Fibroblast of villous mesenchyme (primary cell): Measurements from ENCODE around the gene BLOC1S5. TPM values are rescaled to one million over a fixed set of nuclear protein-coding genes. Genes with fewer than 3 reads are reported as not detected.

Source experiments
- DNase-seq: peaks from one replicate; pipeline ENCODE4 v3.0.0-alpha.2; 2010; ENCODE audit warnings: low read depth
- H3K4me3 ChIP-seq: 2 replicates; pipeline ENCODE4 v1.5.1; 2011; ENCODE audit warnings: low read depth, mild to moderate bottlenecking, low read length
- CTCF ChIP-seq: IDR thresholded peaks from 2 replicates; pipeline ENCODE4 v1.5.1; 2012; ENCODE audit warnings: low read depth, mild to moderate bottlenecking, low read length; ENCODE audit not compliant: insufficient read depth
- total RNA-seq: library from RNA; depleted of rRNA; stranded (reverse); fragments of >200 nt; gene quantifications from 2 replicates; pipeline ENCODE4 v1.2.3, GENCODE V29; 2012

Gene BLOC1S5
- total RNA-seq: 7.1 and 11.2 TPM in 2 replicates

GRCh38 chr6:8063761-8064637 lies at the start of gene BLOC1S5:
Gene BLOC1S5 (minus strand): TSS chr6:8064389. CDS start chr6:8064376, 13 bp downstream.
- TF ChIP-seq CTCF: no peak
- peak; percentile 98 for DNase-seq
- H3K4me3 ChIP-seq: peak within 1 kb of the TSS; percentile 89

DNA sequence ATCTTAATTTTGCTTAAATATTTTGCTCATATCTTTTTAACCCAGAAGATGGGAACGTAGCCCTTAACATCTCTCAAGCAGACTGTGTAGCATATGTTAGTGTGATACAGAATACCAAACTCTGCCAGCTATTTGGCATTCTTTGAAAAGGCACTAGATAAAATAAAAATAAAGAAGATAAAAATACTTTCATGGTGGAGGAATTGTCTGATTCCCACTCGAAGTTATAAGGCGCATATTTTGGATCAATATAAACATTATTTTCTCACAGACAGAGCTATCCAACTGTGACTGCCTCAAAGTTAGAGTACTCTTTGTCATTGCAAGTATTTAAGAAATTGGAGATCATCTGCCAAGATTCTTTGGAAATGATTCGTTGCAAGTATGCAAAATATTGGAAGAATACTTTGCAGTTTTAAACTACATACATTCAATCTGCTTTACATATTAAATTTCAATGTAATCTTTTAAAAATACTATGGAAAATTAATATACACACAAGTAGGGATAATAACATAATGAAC lies 49.0 kb upstream of the BLOC1S5 start:
- no peak for TF ChIP-seq CTCF
- H3K4me3 ChIP-seq: no peak overlapping the region
- DNase-seq: no peak

DNA sequence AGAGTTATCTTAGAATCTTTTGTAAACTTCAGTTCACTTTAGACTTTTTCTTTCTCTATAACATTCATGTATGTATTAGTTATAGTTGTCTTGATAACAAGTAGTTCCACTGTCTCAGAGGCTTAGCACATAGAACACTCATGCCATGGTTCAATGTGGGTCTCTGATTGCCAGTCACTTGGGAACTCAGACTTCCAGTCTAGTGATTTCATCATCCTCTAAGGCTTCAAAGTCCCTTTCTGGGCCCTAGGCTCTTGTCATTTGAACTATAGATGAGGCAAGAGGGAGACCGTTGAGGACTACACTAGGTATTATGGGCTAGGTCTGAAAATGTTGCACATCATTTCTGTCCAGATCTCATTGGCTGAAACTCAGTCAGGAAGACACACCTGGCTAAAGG lies 46.5 kb upstream of the BLOC1S5 start:
- no peak for DNase-seq
- no peak for TF ChIP-seq CTCF
- no peak overlapping the region for H3K4me3 ChIP-seq

- DNase-seq: no peak
- no peak overlapping the region for H3K4me3 ChIP-seq
- TF ChIP-seq CTCF: no peak
Observed at GRCh38 chr6:8110117-8110721, 46.0 kb upstream of the BLOC1S5 start.

- H3K4me3 ChIP-seq: no peak overlapping the region
- no peak for TF ChIP-seq CTCF
- DNase-seq: no peak
Observed at GRCh38 chr6:8108759-8109539, 44.8 kb upstream of the BLOC1S5 start.

DNA sequence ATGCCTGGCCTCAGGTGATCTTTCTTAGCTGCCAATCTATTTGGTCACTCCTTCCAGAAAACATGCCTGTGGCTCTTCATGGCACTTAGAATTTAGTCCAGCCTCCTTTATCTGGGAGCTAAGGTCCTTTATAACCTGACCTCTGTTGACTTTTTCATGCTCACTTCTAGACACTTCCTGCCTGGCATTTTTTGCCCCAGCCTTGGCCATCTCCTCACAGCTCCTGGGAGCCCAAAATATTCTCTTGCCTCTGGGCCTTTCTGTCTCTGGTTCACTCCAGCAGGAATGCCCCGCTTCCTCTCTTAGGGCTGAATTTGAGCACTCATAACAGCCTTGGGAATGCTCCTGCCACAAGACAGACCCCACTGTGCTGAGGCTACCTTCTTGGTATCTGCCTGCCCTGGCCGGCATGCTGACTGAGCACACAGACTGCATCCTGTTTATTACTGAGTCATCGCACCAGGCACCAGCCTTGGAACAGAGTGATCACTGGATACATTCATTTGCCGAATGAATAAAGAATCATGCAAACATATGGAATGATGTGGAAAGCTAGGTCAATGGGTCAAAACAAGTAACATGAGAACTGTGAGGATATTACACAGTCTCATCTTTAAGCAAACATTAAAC lies 44.0 kb upstream of the BLOC1S5 start:
- TF ChIP-seq CTCF: no peak
- DNase-seq: peak; percentile 92
- no peak overlapping the region for H3K4me3 ChIP-seq
